Measurements from ENCODE around the gene HNRNPF. TPM values are rescaled to one million over a fixed set of nuclear protein-coding genes. Genes with fewer than 3 reads are reported as not detected.
A peak's percentile ranks its signal among the peaks of the same experiment; 100 is the strongest.

HNRNPF gene
- total RNA-seq, 1 donor from 2014 or later, result 211 TPM

DNA sequence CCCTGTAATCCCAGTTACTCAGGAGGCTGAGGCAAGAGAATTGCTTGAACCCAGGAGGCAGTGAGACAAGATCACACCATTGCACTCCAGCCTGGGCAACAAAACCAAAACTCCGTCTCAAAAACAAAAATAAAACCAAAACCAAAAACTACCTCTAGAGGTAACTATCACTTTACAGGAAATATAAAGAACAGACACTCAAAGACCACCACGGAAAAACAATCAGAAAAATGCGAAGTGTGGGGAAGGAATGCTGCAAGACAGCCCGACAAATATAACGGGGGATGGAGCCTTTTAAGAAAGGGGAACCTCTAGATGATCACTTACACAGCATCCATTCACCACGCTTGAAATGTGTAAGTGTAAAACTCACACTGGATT, 4.3 kb downstream of the HNRNPF start:
- H3K27ac Mint-ChIP-seq, result peak overlapping the region; percentile 56
- no peaks in the 10 kb centered on the region for H3K9me3 Mint-ChIP-seq (ENCODE audit: low read depth)
- H3K4me3 Mint-ChIP-seq (ENCODE audit: low read depth), result peak overlapping the region; percentile 40
- no peak for DNase-seq (ENCODE audit: low spot score, unreplicated experiment)
- H3K36me3 Mint-ChIP-seq (ENCODE audit: insufficient read depth), result peaks cover 4% of the 10 kb centered on the region
- H3K27me3 Mint-ChIP-seq, result no peaks in the 10 kb centered on the region
- H3K4me1 Mint-ChIP-seq (ENCODE audit: low read depth), result peaks cover 25% of the 10 kb centered on the region
- TF ChIP-seq, protein P1, sequence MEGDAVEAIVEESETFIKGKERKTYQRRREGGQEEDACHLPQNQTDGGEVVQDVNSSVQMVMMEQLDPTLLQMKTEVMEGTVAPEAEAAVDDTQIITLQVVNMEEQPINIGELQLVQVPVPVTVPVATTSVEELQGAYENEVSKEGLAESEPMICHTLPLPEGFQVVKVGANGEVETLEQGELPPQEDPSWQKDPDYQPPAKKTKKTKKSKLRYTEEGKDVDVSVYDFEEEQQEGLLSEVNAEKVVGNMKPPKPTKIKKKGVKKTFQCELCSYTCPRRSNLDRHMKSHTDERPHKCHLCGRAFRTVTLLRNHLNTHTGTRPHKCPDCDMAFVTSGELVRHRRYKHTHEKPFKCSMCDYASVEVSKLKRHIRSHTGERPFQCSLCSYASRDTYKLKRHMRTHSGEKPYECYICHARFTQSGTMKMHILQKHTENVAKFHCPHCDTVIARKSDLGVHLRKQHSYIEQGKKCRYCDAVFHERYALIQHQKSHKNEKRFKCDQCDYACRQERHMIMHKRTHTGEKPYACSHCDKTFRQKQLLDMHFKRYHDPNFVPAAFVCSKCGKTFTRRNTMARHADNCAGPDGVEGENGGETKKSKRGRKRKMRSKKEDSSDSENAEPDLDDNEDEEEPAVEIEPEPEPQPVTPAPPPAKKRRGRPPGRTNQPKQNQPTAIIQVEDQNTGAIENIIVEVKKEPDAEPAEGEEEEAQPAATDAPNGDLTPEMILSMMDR (IDR thresholded peaks at IDR 0.05; ENCODE audit: unreplicated experiment), result no peak

DNA sequence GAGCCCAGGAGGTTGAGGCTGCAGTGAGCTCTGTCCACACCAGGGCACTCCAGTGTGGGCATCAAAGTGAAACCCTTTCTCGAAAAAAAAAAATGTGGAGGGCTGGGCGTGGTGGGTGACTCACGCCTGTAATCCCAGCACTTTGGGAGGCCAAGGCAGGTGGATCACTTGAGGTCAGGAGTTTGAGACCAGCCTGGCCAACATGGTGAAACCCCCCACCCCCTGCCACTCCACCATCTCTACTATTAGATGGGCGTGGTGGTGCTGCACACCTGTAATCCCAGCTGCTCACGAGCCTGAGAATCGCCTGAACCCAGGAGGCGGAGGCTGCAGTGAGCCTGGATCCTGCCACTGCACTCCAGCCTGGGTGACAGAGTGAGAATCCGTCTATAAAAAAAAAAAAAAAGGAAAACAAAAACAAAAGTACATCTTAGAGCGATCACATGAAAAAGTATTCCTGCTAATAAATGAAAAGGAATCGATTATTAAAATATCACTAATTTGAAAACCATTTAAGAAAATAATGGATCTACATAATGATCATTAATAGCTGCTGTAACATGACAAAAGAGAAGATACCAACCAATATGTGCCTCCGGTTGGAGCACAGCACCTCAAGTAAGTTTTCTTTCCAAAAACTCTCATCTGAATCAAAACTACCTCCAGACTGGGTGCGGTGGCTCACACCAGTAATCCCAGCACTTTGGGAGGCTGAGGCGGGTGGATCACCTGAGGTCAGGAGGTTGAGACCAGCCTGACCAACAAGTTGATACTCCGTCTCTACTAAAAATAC, 4.9 kb downstream of the HNRNPF start:
- Mint-ChIP-seq H3K27ac (peak overlapping the region; percentile 56), H3K4me1 (ENCODE audit: low read depth) (peaks cover 27% of the 10 kb centered on the region), H3K27me3 (no peaks in the 10 kb centered on the region), H3K4me3 (ENCODE audit: low read depth) (no peak overlapping the region), H3K36me3 (ENCODE audit: insufficient read depth) (peaks cover 6% of the 10 kb centered on the region), H3K9me3 (ENCODE audit: low read depth) (no peaks in the 10 kb centered on the region)
- TF ChIP-seq, protein P1 (IDR thresholded peaks at IDR 0.05; ENCODE audit: unreplicated experiment), result no peak
- no peak for DNase-seq (ENCODE audit: low spot score, unreplicated experiment)

DNA sequence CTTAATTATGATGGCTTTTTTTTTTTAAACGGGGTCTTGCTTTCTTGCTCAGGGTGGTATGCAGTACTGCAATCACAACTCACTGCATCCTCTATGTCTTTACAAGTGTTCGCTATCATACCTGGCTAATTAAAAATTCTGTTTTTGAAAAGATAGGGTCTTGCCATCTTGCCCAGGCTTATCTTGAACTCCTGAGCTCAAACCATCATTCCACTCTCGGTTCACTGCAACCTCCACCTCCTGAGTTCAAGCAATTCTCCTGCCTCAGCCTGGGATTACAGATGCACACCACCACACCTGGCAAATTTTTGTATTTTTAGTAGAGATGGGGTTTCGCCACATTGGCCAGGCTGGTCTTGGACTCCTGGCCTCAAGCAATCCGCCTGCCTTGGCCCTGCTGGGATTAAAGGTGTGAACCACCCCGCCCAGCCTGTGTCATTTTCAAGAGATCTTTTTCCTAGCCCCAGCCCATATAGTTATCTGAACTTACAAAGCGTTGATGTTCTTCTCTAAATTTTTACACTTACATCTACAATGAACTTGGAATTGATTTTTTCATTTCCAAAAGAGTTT, 6.0 kb downstream of the HNRNPF start:
- Mint-ChIP-seq H3K36me3 (ENCODE audit: insufficient read depth) (peaks cover 6% of the 10 kb centered on the region), H3K27ac (peak overlapping the region; percentile 67), H3K4me1 (ENCODE audit: low read depth) (peaks cover 31% of the 10 kb centered on the region), H3K4me3 (ENCODE audit: low read depth) (no peak overlapping the region), H3K27me3 (no peaks in the 10 kb centered on the region), H3K9me3 (ENCODE audit: low read depth) (no peaks in the 10 kb centered on the region)
- DNase-seq (ENCODE audit: low spot score, unreplicated experiment), result no peak
- TF ChIP-seq, protein P1 (IDR thresholded peaks at IDR 0.05; ENCODE audit: unreplicated experiment), result no peak

DNA sequence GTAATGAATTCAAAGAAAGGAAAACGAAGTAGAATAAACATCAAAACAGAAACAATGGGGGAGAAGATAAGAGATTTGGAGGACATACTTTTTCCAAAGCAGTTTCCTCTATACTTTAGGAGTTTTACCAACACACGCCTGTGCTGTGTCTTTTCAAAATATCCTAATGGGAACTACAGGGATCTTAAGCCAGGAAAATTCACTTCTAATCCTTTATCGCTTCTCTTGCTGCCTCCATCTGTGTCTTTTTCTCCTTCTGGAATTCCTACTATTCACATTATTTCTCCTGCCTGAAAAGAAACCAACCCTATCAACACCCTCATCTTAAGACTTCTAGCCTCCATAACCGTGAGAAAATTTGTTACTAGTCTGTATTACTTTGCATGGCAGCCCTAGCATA, 6.8 kb downstream of the HNRNPF start:
- Mint-ChIP-seq H3K27ac (peak overlapping the region; percentile 33), H3K27me3 (no peaks in the 10 kb centered on the region), H3K4me1 (ENCODE audit: low read depth) (peaks cover 36% of the 10 kb centered on the region), H3K36me3 (ENCODE audit: insufficient read depth) (peaks cover 6% of the 10 kb centered on the region), H3K4me3 (ENCODE audit: low read depth) (no peak overlapping the region), H3K9me3 (ENCODE audit: low read depth) (no peaks in the 10 kb centered on the region)
- DNase-seq (ENCODE audit: low spot score, unreplicated experiment), result no peak
- TF ChIP-seq, protein P1 (IDR thresholded peaks at IDR 0.05; ENCODE audit: unreplicated experiment), result no peak

DNA sequence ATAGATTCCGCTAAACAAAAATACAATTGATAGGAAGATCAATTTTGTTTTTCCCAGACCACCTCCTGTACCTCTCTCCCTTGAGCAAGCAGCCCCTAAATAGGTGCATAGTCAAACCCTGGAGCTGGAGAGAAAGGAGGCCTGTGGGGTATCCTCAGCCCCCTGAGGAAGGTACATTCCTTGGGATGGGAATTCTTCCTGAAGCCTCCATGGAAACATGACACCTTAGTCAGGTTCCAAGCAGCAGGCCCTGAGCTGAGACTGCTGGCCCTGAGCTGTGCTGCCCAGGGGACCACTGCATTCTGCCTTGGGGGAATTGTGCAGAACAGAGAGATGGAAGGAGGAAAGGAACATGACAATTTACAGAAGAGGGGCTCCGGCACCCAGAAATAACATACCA, 7.4 kb downstream of the HNRNPF start:
- H3K27me3 Mint-ChIP-seq, result no peaks in the 10 kb centered on the region
- no peak for DNase-seq (ENCODE audit: low spot score, unreplicated experiment)
- H3K4me1 Mint-ChIP-seq (ENCODE audit: low read depth), result peaks cover 37% of the 10 kb centered on the region
- H3K36me3 Mint-ChIP-seq (ENCODE audit: insufficient read depth), result peaks cover 6% of the 10 kb centered on the region
- peak overlapping the region; percentile 11 for H3K27ac Mint-ChIP-seq
- H3K9me3 Mint-ChIP-seq (ENCODE audit: low read depth), result no peaks in the 10 kb centered on the region
- H3K4me3 Mint-ChIP-seq (ENCODE audit: low read depth), result no peak overlapping the region
- TF ChIP-seq, protein P1 (IDR thresholded peaks at IDR 0.05; ENCODE audit: unreplicated experiment), result no peak
